Nephron (organoid): Measurements from ENCODE around the gene ATP6V0B.

Experiments
- H3K27ac Mint-ChIP-seq, 3 experiments: 2 replicates each; pipeline ENCODE4 v1.8.0; 2020; ENCODE audit warnings: mixed read lengths in 3 of 3, mild to moderate bottlenecking in 2 of 3, moderate library complexity in 1 of 3
- H3K27me3 Mint-ChIP-seq: 2 replicates; pipeline ENCODE4 v1.8.0; 2021; ENCODE audit warnings: low read depth, mild to moderate bottlenecking, moderate library complexity, mixed read lengths
- H3K36me3 Mint-ChIP-seq: 2 replicates; pipeline ENCODE4 v1.8.0; 2020; ENCODE audit warnings: low read depth, mixed read lengths
- H3K4me1 Mint-ChIP-seq: 2 replicates; pipeline ENCODE4 v1.8.0; 2020; ENCODE audit warnings: mixed read lengths
- H3K4me3 Mint-ChIP-seq, 3 experiments: 2 replicates each; pipeline ENCODE4 v1.8.0; 2020; ENCODE audit warnings: mild to moderate bottlenecking in 3 of 3, mixed read lengths in 3 of 3, moderate library complexity in 2 of 3
- H3K9me3 Mint-ChIP-seq: 2 replicates; pipeline ENCODE4 v1.8.0; 2020; ENCODE audit warnings: mixed read lengths
- TF ChIP-seq, protein P1 (sequence below), 3 experiments: fragments of 200-600 bp; sonication (generic); IDR thresholded peaks; one replicate each; pipeline ENCODE4 v1.5.0; 2021; ENCODE audit warnings: antibody characterized with exemption in 3 of 3; ENCODE audit not compliant: unreplicated experiment in 3 of 3

The ATP6V0B gene

DNA sequence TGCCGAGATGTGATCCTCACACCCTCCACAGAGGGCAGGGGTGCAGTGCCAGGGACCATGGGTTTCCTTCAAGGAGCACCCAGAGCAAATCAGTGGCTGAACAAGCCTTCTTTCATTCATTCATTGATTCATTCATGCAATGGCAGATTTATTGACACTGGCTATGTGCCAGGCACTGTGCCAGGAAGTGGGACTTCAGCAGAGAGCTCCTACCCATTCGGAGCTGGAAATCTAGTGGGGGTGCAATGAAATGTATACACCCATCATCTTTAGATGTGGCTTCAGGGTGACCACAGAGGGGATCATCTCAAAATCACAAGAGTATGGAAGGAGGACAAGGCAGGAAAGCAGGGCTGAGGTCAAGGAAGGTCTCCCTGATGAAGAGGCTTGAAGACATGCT is 37.6 kb downstream of the ATP6V0B start:
- TF ChIP-seq, protein P1, sequence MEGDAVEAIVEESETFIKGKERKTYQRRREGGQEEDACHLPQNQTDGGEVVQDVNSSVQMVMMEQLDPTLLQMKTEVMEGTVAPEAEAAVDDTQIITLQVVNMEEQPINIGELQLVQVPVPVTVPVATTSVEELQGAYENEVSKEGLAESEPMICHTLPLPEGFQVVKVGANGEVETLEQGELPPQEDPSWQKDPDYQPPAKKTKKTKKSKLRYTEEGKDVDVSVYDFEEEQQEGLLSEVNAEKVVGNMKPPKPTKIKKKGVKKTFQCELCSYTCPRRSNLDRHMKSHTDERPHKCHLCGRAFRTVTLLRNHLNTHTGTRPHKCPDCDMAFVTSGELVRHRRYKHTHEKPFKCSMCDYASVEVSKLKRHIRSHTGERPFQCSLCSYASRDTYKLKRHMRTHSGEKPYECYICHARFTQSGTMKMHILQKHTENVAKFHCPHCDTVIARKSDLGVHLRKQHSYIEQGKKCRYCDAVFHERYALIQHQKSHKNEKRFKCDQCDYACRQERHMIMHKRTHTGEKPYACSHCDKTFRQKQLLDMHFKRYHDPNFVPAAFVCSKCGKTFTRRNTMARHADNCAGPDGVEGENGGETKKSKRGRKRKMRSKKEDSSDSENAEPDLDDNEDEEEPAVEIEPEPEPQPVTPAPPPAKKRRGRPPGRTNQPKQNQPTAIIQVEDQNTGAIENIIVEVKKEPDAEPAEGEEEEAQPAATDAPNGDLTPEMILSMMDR (IDR thresholded peaks at IDR 0.05; ENCODE audit: unreplicated experiment in 3 of 3) = no peak

DNA sequence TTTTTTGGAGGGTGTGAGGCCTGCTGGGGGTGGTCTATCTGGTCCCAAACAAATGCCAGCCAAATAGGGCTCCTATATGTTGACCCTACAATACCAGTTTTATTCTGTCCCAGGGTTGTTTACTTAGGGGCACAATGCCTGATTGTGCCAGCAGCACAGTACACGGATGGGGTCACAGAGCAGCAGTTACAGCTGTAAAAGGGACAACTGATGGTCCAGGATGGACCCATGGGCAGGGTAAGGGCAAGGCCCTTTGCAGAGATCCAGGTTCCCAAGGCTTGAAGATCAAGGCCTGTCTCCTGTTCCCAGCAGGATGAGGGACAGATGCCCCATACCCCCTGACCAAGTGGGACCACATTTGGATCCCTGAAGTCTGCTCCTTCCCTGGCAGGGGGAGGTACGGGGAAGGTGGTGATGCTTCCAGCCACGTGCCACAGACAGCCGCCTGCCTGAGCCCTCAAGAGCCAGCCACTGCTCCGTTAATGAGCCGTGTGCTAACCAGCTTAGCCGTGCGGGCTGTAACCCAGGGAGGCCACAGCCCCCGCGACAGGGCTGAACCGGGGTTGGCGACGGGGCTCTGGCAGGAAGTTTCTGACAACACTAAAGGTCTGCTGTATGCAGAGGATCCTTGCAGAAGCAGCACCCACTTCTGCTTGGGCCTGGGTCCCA is 38.3 kb downstream of the ATP6V0B start:
- Mint-ChIP-seq H3K9me3 (no peaks in the 10 kb centered on the region), H3K27me3 (peaks cover 4% of the 10 kb centered on the region), H3K36me3 (peaks cover 7% of the 10 kb centered on the region), H3K27ac (no peak overlapping the region), H3K4me1 (peaks cover 12% of the 10 kb centered on the region), H3K4me3 (no peak overlapping the region)
- TF ChIP-seq, protein P1 (IDR thresholded peaks at IDR 0.05; ENCODE audit: unreplicated experiment in 3 of 3) = no peak

More for the DNA sequence above, 37.6 kb downstream of the ATP6V0B start:
- H3K27ac Mint-ChIP-seq = no peak overlapping the region
- no peak overlapping the region for H3K4me3 Mint-ChIP-seq
- peaks cover 4% of the 10 kb centered on the region for H3K27me3 Mint-ChIP-seq
- H3K9me3 Mint-ChIP-seq = no peaks in the 10 kb centered on the region
- peaks cover 12% of the 10 kb centered on the region for H3K4me1 Mint-ChIP-seq
- peaks cover 14% of the 10 kb centered on the region for H3K36me3 Mint-ChIP-seq

DNA sequence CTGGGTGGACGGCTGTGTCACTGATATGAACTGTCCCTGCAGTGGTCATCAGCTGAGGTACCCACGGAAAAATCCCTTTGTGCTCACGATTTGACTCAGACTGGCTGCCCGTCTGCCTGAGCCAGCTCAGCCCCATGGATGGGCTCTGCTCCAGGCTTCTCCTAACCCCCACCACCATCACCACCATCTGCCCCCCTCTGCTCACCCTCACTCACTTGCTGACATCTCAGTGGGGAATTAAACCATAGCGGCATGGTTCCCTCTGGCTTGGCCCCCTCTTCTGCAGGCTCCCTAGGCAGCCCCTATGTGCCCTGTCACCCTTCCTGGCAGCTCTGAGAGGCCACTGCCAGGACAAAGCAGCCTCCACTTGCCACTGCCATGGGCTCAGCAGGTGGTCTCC is 39.2 kb downstream of the ATP6V0B start:
- Mint-ChIP-seq H3K27ac (no peak overlapping the region), H3K4me1 (peaks cover 12% of the 10 kb centered on the region), H3K9me3 (no peaks in the 10 kb centered on the region), H3K36me3 (peaks cover 3% of the 10 kb centered on the region), H3K27me3 (peaks cover 4% of the 10 kb centered on the region), H3K4me3 (no peak overlapping the region)
- TF ChIP-seq, protein P1 (IDR thresholded peaks at IDR 0.05; ENCODE audit: unreplicated experiment in 3 of 3) = no peak

DNA sequence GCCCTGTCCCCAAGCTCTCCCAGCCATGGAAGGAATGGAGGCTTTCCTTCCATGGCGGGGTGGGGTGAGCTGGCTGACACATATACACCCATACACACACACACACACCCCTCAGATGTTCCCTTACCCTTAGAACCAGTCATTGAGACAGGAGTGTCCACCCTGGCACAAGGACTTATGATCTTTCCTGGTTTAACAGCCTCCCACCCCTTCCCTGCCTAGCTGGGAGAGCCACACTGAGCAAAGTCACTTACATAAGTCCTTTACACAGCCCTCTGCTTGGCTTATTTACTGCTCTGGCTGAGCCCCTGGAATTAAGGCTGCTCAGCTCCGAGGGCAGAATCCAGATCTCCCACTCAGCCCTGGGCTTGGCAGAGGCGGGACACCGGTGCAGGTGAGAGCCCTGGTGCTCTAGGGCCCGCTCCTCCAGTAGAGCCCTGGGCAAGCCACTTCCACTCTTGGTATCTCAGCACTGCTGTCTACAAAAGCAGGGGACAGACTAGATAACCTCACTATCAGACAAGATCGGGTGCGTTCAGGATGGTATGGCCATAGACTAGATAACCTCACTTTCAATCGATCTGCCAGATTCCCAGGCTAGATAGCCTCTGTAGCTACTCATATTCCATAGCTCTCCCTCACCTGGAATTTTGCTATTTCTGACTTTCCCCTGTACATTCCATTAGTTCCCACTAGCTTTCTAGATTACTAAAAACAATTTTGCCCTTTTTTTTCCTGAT is 39.8 kb downstream of the ATP6V0B start:
- H3K36me3 Mint-ChIP-seq = peaks cover 2% of the 10 kb centered on the region
- H3K27me3 Mint-ChIP-seq = peaks cover 4% of the 10 kb centered on the region
- H3K9me3 Mint-ChIP-seq = no peaks in the 10 kb centered on the region
- TF ChIP-seq, protein P1 (IDR thresholded peaks at IDR 0.05; ENCODE audit: unreplicated experiment in 3 of 3) = no peak
- no peak overlapping the region for H3K4me3 Mint-ChIP-seq
- peak overlapping the region in 1 of 3 experiments; percentile 9 for H3K27ac Mint-ChIP-seq
- H3K4me1 Mint-ChIP-seq = peaks cover 12% of the 10 kb centered on the region

DNA sequence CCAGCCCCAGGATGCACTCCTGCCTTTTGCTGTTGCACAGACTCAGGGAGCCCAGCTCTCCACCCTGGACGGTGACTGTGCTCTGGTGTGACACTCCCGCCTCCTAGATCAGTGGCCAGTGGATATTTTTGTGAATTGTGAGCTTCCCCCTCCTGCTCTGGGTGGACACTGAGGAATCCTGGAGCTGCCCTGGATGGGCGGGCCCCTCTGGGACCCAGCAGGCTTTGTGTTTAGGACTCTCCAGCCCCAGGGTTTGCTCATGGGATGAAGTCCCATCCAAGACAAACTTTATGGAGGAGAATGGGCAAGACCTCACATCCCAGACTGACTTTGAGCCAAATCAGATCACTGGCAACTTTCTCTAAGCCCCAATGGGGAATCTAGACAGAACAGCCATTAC is 40.4 kb downstream of the ATP6V0B start:
- Mint-ChIP-seq H3K9me3 (no peaks in the 10 kb centered on the region), H3K4me1 (peaks cover 12% of the 10 kb centered on the region)

More for the DNA sequence above, 40.4 kb downstream of the ATP6V0B start:
- peak overlapping the region in 1 of 3 experiments; percentile 4 for H3K27ac Mint-ChIP-seq
- H3K27me3 Mint-ChIP-seq = peaks cover 4% of the 10 kb centered on the region
- H3K36me3 Mint-ChIP-seq = no peaks in the 10 kb centered on the region
- no peak overlapping the region for H3K4me3 Mint-ChIP-seq
- TF ChIP-seq, protein P1 (IDR thresholded peaks at IDR 0.05; ENCODE audit: unreplicated experiment in 3 of 3) = no peak
